HepG2 (cell line): ENCODE data around the gene RARA. TPM values are rescaled to one million over a fixed set of nuclear protein-coding genes. Genes with fewer than 3 reads are reported as not detected.
A peak's percentile ranks its signal among the peaks of the same experiment; 100 is the strongest.

Source experiments
- DMAP1 ChIP-seq: IDR thresholded peaks from 2 replicates; pipeline ENCODE4 v1.6.1; 2016
- DPF2 ChIP-seq: sonication (generic); formaldehyde crosslinking; IDR thresholded peaks from 2 replicates; pipeline ENCODE4 v1.4.0; 2020; ENCODE audit warnings: mild to moderate bottlenecking, low read depth, missing genetic modification reagents, borderline replicate concordance
- FIP1L1 ChIP-seq: fragments of 200-400 bp; formaldehyde crosslinking; IDR thresholded peaks from 2 replicates; pipeline ENCODE4 v1.6.1; 2018; ENCODE audit warnings: low read depth, mild to moderate bottlenecking, low read length, moderate library complexity, borderline replicate concordance; ENCODE audit not compliant: insufficient read depth
- KLF15 ChIP-seq: sonication (generic); formaldehyde crosslinking; IDR thresholded peaks from 2 replicates; pipeline ENCODE4 v1.8.1; 2023; ENCODE audit warnings: borderline replicate concordance, mild to moderate bottlenecking, inconsistent platforms, missing genetic modification reagents, mixed read lengths
- NFYC ChIP-seq: IDR thresholded peaks from 2 replicates; pipeline ENCODE4 v1.6.1; 2016; ENCODE audit warnings: missing genetic modification reagents, missing compliant biosample characterization
- NKX3-1 ChIP-seq: sonication (generic); formaldehyde crosslinking; IDR thresholded peaks from 2 replicates; pipeline ENCODE4 v1.5.0; 2020; ENCODE audit warnings: missing genetic modification reagents
- TBX3 ChIP-seq: fragments of 450-650 bp; IDR thresholded peaks from 2 replicates; pipeline ENCODE4 v1.6.1; 2017; ENCODE audit warnings: antibody characterized with exemption, mild to moderate bottlenecking, inconsistent platforms, borderline replicate concordance
- ZFY ChIP-seq: sonication (generic); formaldehyde crosslinking; IDR thresholded peaks from 2 replicates; pipeline ENCODE4 v1.4.0; 2020; ENCODE audit warnings: missing genetic modification reagents
- ZKSCAN5 ChIP-seq: sonication (generic); formaldehyde crosslinking; IDR thresholded peaks from 2 replicates; pipeline ENCODE4 v1.5.1; 2020; ENCODE audit warnings: mild to moderate bottlenecking, missing genetic modification reagents
- ZNF451 ChIP-seq: sonication (generic); formaldehyde crosslinking; IDR thresholded peaks from 2 replicates; pipeline ENCODE4 v1.5.0; 2020; ENCODE audit warnings: mild to moderate bottlenecking, missing genetic modification reagents
- ZNF552 ChIP-seq: sonication (generic); formaldehyde crosslinking; IDR thresholded peaks from 2 replicates; pipeline ENCODE4 v1.9.0; 2022; ENCODE audit warnings: missing genetic modification reagents, mild to moderate bottlenecking, borderline replicate concordance
- polyA plus RNA-seq, 8 experiments: library from polyadenylated mRNA; depleted of rRNA in 3 of 8; stranded (reverse) in 7 of 8; unstranded in 1 of 8; fragments of >200 nt; fragmentation: Illumina TruSeq in 4 of 8; extraction: Trizol in 4 of 8; gene quantifications; 2 replicates each; pipeline versions ENCODE4 v1.2.1 to v1.2.3, GENCODE V29; 2011 to 2016; ENCODE audit warnings: low read depth in 4 of 8, missing spikeins in 1 of 8, mixed read lengths in 1 of 8; ENCODE audit not compliant: insufficient read depth in 1 of 8
- total RNA-seq, 5 experiments: library from RNA; depleted of rRNA; stranded (reverse); fragments of >200 nt; fragmentation: Illumina TruSeq; extraction: Trizol; gene quantifications; 2 replicates each; pipeline ENCODE4 v1.2.3, GENCODE V29; 2016; ENCODE audit warnings: low read depth in 1 of 5
- TF ChIP-seq, protein P1 (sequence below): sonication (generic); formaldehyde crosslinking; conservative IDR thresholded peaks from 2 replicates; pipeline ENCODE4 v1.4.0; 2020; ENCODE audit warnings: missing genetic modification reagents
- TF ChIP-seq, protein P2 (sequence below): sonication (generic); formaldehyde crosslinking; IDR thresholded peaks from 2 replicates; pipeline ENCODE4 v1.4.0; 2020; ENCODE audit warnings: missing genetic modification reagents
- TF ChIP-seq, protein P3 (sequence below): IDR thresholded peaks from 2 replicates; pipeline ENCODE4 v1.6.1; 2018; ENCODE audit warnings: missing genetic modification reagents, mild to moderate bottlenecking, missing compliant biosample characterization
- TF ChIP-seq, protein P4 (sequence below): sonication (generic); formaldehyde crosslinking; IDR thresholded peaks from 2 replicates; pipeline ENCODE4 v1.5.0; 2020; ENCODE audit warnings: missing genetic modification reagents
- TF ChIP-seq, protein P5 (sequence below): sonication (generic); formaldehyde crosslinking; IDR thresholded peaks from 2 replicates; pipeline ENCODE4 v1.4.0; 2020; ENCODE audit warnings: mild to moderate bottlenecking, missing genetic modification reagents, borderline replicate concordance

Gene RARA
- total and polyA plus RNA-seq, 2 of the 13 experiments (the other 11 are each of a cell fraction or from before 2014, with no cell fraction given): 6.4 to 8.6 TPM

DNA sequence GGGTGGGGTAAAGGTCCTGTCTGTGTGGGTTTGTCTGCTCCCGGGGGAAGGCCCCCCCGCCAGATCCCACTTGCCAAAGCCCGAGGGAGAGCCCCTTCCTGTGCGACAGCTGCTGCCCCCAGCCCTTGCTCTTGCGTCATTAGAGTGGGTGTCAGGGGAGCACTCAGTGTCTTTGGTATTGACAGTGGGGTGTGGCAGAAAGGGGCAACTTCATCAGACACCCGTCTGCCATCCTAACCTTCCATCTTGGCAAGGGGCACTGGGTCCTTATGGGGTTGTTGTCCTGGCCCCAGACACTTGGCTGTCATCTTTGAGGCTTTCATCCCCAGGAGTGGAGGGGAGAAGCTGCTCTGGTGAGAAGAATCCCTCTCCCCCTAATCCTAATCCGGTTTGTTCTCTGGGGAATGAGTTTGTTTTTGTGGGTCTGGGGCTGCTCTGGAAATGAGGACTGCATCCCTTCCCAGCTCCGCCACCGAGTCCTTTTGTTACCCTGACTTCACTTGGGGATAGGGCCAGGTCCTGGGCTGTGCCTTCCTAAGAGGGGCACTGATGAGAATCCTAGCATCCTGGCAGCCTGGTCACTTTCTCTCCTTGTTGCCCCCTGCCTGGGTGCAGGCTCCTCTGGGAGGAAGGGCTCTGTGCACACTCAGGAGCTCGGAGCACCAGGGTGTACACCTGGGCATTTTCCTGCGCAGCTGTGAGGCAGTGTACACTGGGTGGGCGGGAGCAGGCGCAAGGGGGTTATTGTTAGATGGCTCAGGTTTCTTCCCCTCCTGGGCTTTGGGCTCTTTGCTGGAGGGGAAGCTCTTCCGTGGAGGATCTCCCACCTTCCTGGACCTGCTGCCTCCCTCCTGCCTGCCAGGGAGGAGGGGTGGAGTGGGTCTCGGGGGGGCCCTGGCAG is 34.5 kb downstream of the RARA start (continued):
- TF ChIP-seq, protein P1, sequence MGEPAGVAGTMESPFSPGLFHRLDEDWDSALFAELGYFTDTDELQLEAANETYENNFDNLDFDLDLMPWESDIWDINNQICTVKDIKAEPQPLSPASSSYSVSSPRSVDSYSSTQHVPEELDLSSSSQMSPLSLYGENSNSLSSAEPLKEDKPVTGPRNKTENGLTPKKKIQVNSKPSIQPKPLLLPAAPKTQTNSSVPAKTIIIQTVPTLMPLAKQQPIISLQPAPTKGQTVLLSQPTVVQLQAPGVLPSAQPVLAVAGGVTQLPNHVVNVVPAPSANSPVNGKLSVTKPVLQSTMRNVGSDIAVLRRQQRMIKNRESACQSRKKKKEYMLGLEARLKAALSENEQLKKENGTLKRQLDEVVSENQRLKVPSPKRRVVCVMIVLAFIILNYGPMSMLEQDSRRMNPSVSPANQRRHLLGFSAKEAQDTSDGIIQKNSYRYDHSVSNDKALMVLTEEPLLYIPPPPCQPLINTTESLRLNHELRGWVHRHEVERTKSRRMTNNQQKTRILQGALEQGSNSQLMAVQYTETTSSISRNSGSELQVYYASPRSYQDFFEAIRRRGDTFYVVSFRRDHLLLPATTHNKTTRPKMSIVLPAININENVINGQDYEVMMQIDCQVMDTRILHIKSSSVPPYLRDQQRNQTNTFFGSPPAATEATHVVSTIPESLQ: no peak
- TF ChIP-seq ZNF552 (CRISPR knock-in tag) (no peak), FIP1L1 (no peak), ZKSCAN5 (CRISPR knock-in tag) (no peak), ZFY (CRISPR knock-in tag) (no peak), DPF2 (CRISPR knock-in tag) (no peak), ZNF451 (CRISPR knock-in tag) (0 out of 2 replicates have a peak, but pooled peaks have one; percentile 44), KLF15 (CRISPR knock-in tag) (no peak), TBX3 (no peak), NKX3-1 (CRISPR knock-in tag) (no peak), NFYC (CRISPR knock-in tag) (no peak), DMAP1 (CRISPR knock-in tag) (no peak)
- TF ChIP-seq, protein P2, sequence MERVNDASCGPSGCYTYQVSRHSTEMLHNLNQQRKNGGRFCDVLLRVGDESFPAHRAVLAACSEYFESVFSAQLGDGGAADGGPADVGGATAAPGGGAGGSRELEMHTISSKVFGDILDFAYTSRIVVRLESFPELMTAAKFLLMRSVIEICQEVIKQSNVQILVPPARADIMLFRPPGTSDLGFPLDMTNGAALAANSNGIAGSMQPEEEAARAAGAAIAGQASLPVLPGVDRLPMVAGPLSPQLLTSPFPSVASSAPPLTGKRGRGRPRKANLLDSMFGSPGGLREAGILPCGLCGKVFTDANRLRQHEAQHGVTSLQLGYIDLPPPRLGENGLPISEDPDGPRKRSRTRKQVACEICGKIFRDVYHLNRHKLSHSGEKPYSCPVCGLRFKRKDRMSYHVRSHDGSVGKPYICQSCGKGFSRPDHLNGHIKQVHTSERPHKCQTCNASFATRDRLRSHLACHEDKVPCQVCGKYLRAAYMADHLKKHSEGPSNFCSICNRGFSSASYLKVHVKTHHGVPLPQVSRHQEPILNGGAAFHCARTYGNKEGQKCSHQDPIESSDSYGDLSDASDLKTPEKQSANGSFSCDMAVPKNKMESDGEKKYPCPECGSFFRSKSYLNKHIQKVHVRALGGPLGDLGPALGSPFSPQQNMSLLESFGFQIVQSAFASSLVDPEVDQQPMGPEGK (CRISPR knock-in tag): peak; percentile 77
- TF ChIP-seq, protein P3, sequence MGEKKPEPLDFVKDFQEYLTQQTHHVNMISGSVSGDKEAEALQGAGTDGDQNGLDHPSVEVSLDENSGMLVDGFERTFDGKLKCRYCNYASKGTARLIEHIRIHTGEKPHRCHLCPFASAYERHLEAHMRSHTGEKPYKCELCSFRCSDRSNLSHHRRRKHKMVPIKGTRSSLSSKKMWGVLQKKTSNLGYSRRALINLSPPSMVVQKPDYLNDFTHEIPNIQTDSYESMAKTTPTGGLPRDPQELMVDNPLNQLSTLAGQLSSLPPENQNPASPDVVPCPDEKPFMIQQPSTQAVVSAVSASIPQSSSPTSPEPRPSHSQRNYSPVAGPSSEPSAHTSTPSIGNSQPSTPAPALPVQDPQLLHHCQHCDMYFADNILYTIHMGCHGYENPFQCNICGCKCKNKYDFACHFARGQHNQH (CRISPR knock-in tag): no peak
- TF ChIP-seq, protein P4, sequence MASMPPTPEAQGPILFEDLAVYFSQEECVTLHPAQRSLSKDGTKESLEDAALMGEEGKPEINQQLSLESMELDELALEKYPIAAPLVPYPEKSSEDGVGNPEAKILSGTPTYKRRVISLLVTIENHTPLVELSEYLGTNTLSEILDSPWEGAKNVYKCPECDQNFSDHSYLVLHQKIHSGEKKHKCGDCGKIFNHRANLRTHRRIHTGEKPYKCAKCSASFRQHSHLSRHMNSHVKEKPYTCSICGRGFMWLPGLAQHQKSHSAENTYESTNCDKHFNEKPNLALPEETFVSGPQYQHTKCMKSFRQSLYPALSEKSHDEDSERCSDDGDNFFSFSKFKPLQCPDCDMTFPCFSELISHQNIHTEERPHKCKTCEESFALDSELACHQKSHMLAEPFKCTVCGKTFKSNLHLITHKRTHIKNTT (CRISPR knock-in tag): no peak
- TF ChIP-seq, protein P5, sequence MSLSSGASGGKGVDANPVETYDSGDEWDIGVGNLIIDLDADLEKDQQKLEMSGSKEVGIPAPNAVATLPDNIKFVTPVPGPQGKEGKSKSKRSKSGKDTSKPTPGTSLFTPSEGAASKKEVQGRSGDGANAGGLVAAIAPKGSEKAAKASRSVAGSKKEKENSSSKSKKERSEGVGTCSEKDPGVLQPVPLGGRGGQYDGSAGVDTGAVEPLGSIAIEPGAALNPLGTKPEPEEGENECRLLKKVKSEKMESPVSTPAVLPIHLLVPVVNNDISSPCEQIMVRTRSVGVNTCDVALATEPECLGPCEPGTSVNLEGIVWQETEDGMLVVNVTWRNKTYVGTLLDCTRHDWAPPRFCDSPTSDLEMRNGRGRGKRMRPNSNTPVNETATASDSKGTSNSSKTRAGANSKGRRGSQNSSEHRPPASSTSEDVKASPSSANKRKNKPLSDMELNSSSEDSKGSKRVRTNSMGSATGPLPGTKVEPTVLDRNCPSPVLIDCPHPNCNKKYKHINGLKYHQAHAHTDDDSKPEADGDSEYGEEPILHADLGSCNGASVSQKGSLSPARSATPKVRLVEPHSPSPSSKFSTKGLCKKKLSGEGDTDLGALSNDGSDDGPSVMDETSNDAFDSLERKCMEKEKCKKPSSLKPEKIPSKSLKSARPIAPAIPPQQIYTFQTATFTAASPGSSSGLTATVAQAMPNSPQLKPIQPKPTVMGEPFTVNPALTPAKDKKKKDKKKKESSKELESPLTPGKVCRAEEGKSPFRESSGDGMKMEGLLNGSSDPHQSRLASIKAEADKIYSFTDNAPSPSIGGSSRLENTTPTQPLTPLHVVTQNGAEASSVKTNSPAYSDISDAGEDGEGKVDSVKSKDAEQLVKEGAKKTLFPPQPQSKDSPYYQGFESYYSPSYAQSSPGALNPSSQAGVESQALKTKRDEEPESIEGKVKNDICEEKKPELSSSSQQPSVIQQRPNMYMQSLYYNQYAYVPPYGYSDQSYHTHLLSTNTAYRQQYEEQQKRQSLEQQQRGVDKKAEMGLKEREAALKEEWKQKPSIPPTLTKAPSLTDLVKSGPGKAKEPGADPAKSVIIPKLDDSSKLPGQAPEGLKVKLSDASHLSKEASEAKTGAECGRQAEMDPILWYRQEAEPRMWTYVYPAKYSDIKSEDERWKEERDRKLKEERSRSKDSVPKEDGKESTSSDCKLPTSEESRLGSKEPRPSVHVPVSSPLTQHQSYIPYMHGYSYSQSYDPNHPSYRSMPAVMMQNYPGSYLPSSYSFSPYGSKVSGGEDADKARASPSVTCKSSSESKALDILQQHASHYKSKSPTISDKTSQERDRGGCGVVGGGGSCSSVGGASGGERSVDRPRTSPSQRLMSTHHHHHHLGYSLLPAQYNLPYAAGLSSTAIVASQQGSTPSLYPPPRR (CRISPR knock-in tag): no peak
